Sciatic nerve (tissue), 2 donors: ENCODE data around the gene SLC31A1. TPM values are rescaled to one million over a fixed set of nuclear protein-coding genes. Genes with fewer than 3 reads are reported as not detected.
"Not testable (repeated sequence)": the region's sequence is repeated elsewhere in the genome, so short reads cannot be mapped to it uniquely, and the experiment has no call there.

Experiments used
- ATAC-seq: fragments of 200-7000 bp; cut with Tn5 transposase; one replicate; pipeline ENCODE4 v1.9.1; 2020; ENCODE audit warnings: mild to moderate bottlenecking, moderate library complexity
- DNase-seq: peaks from one replicate; pipeline ENCODE4 v3.0.0-alpha.2; 2020; ENCODE audit warnings: low spot score
- intact Hi-C: fragments of 100-400 bp; cut with DNase I; formaldehyde crosslinking; loops from one replicate; pipeline ENCODE4 v1.14.2; 2022
- total RNA-seq: library from RNA; stranded (reverse); fragmentation: NEBNext Ultra II Directional; extraction: Animal tissue kit (Norgen Biotek cat#: 25700); gene quantifications from one replicate; pipeline ENCODE4 v1.2.1, GENCODE V29; 2021
- donor health status: DM: no; HTN: no; CAD: no.
- donor health status: DM: no; HTN: no; CAD: no.

SLC31A1 gene
- total RNA-seq, 1 donor from 2014 or later: 13.2 TPM

DNA sequence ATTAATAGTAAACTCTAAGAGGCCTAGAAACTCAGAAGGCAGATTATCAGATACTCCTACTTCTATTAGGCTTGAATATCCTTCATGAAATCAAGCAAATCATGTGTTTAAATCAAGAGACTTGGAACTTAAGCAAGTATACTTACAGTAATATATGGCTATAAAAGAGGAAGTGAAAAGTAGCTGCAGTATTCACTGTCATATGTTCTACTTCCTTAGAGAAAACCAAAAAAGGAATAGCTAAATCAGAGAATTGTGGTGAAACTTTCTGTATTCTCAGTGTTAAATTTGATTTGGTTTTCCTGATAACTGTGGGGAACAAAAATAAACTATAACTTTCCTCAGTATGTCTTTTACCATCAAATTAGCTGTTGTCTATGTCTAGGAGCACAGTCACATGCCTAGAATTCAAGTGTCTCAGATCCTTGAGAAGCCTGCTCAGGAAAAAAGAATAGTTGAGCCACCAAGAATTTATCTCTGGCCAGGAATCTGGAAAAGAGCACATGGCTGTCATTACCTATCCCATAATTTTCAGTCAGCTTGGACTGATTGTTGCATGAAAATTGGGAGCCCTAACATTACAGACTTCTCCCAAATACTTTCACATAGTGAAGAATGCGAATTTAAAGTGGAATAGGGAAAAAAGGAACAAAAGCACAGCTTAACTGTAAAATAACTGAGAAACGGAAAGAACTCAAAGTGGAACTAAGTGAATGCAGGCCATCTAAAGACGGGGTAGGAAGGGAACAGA is 2.0 kb upstream of the SLC31A1 start:
- no peak for ATAC-seq
- no peak for DNase-seq

GRCh38 chr9:113219969-113220368 is 1.4 kb upstream of the SLC31A1 start:
- intact Hi-C loops: no loop called here
- ATAC-seq (no peak), DNase-seq (no peak)

More for the DNA sequence above, 2.0 kb upstream of the SLC31A1 start:
- intact Hi-C loops: no loop called here

GRCh38 chr9:113220467-113221002 is 809 bp upstream of the SLC31A1 start:
- intact Hi-C loops: no loop called here
- ATAC-seq (no peak), DNase-seq (no peak)

GRCh38 chr9:113221800-113222481 is 597 bp downstream of the SLC31A1 start:
- DNase-seq (no peak), ATAC-seq (peak; percentile 21)
- intact Hi-C loops: no loop called here

GRCh38 chr9:113222482-113222841 is 1.1 kb downstream of the SLC31A1 start:
- no peak for ATAC-seq

DNA sequence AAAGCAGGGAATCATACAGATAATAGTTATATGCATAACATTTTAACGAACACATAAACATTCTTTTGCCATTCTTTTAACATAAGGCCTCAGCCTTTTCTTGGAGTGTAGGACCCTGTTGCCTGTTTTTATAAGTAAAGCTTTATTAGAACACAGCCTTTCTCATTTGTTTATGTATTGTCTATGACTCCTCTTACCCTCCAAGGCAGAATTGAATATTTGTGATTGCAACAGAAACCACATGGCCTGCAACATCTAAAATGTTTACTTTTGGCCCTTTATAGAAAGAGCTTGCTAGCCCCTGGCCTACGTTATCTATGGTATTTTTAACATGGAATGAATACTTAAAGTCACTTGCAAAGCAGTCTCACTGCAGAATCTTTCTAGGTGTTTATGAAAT is 2.6 kb downstream of the SLC31A1 start:
- intact Hi-C loops: no loop called here
- ATAC-seq: no peak
- no peak for DNase-seq

More at GRCh38 chr9:113222482-113222841, 1.1 kb downstream of the SLC31A1 start:
- DNase-seq: no peak
- intact Hi-C loops: no loop called here

DNA sequence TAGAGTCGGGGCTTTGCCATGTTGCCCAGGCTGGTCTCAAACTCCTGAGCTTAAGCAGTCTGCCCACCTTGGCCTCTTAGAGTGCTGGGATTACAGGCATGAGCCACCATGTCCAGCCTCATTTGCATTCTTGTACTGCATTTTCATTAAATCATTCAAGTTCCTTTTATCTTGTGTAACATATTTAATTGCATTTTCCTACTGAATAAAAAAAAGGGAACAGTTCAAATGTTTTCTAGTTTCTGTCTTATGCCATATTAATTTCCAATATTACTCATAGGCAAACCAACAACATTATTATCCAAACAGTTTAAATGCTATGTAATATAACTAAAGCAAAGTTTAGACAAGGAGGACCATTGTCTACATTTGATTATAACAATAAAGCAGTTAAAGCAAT is 6.1 kb downstream of the SLC31A1 start:
- intact Hi-C loops: no loop called here
- ATAC-seq (no peak), DNase-seq (no peak)

GRCh38 chr9:113228130-113228665 is 6.9 kb downstream of the SLC31A1 start:
- DNase-seq: no peak
- ATAC-seq: no peak
- intact Hi-C loops: no loop called here

DNA sequence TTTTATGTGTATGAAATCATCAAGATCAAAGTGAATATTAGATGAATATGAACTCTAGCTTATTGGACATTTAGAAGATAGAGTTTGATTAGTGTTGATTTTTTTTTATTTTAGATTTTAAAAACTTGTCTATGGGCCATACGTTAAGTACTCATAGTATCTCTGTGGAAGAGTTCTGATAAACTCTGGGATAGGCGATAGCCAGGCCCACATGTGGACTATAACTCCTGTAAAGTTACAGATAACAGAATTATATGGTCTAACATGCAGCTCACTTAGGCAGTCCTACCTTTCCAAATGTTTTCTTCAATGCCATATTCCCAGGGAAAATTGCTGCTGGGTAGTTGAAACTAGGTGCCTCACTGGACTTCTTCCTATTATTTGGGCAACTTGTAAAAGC is 10.4 kb downstream of the SLC31A1 start:
- DNase-seq (no peak), ATAC-seq (no peak)
- intact Hi-C loops: no loop called here

- ATAC-seq, intact Hi-C loops, DNase-seq: not testable (repeated sequence)
Measured at GRCh38 chr9:113235701-113236255, 14.4 kb downstream of the SLC31A1 start.

GRCh38 chr9:113237026-113237425 is 15.7 kb downstream of the SLC31A1 start:
- intact Hi-C loops: no loop called here
- ATAC-seq: no peak
- DNase-seq: no peak

DNA sequence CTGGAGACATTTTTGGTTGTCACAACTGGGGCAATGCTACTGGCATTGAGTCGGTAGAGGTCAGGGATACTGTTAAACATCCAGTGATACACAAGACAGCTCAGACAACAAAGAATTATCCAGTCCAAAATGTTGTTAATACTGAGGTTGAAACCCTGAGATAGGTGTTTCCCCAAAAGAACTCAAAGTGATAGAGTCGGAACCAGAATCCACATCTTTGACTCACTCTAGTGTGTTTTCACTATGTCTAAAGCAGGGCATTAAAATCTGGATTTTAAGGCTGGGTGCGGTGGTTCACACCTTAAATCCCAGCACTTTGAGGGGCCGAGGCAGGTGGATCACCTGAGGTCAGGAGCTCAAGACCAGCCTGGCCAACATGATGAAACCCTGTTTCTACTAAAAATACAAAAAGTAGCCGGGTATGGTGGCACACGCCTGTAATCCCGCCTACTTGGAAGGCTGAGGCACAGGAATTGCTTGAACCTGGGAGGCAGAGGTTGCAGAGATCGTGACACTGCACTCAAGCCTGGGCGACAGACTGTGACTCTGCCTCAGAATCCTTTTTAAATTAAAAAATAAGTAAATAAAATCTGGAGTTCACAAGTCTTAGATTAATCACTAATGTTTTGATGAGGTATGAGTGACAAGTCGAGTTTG is 17.0 kb downstream of the SLC31A1 start:
- intact Hi-C loops: no loop called here
- ATAC-seq: no peak

DNA sequence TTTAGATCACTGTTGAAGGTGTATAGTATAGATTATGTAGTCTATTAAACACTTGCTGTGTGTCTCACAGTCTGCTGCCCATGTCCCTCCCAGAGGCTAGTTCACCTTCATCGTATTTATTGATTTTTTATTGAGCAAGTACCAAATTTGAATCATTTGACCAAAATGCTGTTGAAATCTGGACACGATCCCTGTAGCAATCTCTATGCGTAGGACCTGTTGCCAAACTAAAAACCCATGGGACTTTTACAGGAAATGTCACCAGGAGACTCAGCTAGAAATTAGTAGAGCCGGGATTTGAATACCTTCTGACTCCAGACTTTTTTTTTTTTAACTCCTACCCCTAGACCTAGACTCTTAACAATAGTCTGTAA is 17.5 kb downstream of the SLC31A1 start:
- intact Hi-C loops: no loop called here
- no peak for ATAC-seq
- no peak for DNase-seq

More for the DNA sequence above, 17.0 kb downstream of the SLC31A1 start:
- no peak for DNase-seq

DNA sequence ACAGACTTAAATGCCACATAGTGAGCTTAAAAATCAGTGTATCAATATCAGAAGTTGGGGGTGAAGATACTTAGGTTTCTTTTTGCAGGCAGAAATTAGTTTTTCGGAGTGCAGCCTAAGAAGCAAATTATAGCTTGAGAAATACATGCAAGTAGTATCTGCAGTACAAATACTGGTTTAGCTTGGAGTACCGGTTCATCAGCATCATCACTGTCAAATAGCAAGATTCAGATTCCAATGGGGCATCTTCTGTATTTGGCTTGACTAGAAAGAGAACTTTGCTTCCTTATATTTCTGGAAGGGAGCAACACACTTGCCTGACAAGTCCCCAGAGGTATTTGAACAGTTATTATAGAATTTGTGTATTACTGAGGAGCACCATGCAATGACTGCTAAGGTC is 19.8 kb downstream of the SLC31A1 start:
- no peak for DNase-seq
- ATAC-seq: no peak
- intact Hi-C loops: no loop called here

- ATAC-seq (no peak), DNase-seq (no peak)
- intact Hi-C loops: no loop called here
Measured at GRCh38 chr9:113244556-113244955, 23.2 kb downstream of the SLC31A1 start.

DNA sequence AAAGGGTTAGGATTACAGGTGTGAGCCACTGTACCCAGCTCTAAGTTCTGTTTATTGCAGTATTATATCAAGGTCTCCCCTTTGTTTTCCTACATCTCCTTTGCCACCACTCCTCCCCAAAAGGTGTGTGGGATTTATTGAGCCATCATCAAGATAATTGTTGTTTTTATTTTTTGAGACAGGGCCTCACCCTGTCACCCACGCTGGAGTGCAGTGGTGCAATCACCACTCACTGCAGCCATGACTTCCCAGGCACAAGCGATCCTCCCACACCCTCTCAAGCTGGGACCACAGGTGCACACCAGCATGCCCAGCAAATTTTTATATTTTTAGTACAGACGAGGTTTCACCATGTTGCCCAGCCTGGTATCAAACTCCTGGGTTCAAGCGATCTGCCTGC is 24.6 kb downstream of the SLC31A1 start:
- intact Hi-C loops: no loop called here
- no peak for DNase-seq
- no peak for ATAC-seq

GRCh38 chr9:113246928-113247327 is 25.6 kb downstream of the SLC31A1 start:
- intact Hi-C loops: no loop called here
- DNase-seq: no peak
- ATAC-seq: no peak

DNA sequence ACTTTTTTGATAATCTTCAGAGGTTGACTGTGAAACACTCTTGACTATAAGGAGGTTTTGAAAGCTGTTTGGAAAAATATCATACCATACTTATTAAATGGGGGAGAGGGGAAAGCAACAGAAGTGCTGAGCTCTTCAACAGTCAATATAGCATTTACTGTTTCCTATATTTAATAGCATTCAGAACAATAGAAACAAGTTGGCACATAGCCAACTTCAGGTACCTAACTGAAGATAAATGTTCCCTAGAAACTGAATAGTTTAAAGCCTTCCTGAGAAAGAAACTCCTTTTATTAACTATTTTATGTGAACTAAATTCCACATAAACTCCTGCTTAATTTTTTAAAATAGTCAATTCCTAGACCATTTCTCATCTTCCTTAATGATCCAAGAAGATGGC is 26.3 kb downstream of the SLC31A1 start:
- ATAC-seq: no peak
- intact Hi-C loops: no loop called here
- DNase-seq: no peak

- intact Hi-C loops, DNase-seq, ATAC-seq: not testable (repeated sequence)
Measured at GRCh38 chr9:113249661-113250060, 28.3 kb downstream of the SLC31A1 start.
